Activated naive CD8-positive, alpha-beta T cell treated with anti-CD3 and anti-CD28 coated beads, Interleukin-2, amount 10 ng/mL, durations not matched to agents 7 days and 5 days (primary cell): ENCODE results near the gene CBFA2T3. TPM values are rescaled to one million over a fixed set of nuclear protein-coding genes. Genes with fewer than 3 reads are reported as not detected.
"Not testable (repeated sequence)": the region's sequence is repeated elsewhere in the genome, so short reads cannot be mapped to it uniquely, and the experiment has no call there.

Experiments used
- ATAC-seq: fragments of 150-1000 bp; cut with Tn5 transposase; one replicate; pipeline ENCODE4 v1.10.0; 2021; ENCODE audit warnings: low read depth, moderate library complexity
- POLR2A ChIA-PET: fragments of 350-600 bp; sonication (Branson Sonifier 250); formaldehyde crosslinking; loops from one replicate; lab custom pipeline; 2021; ENCODE audit warnings: antibody characterized with exemption; lab: Charles Lee
- DNase-seq: peaks from one replicate; pipeline ENCODE4 v3.0.0; 2021
- H3K27ac Mint-ChIP-seq: one replicate; pipeline ENCODE4 v1.8.0; 2022; ENCODE audit warnings: mild to moderate bottlenecking, mixed read lengths
- H3K27me3 Mint-ChIP-seq: one replicate; pipeline ENCODE4 v1.8.0; 2022; ENCODE audit warnings: mild to moderate bottlenecking, moderate library complexity, mixed read lengths
- H3K36me3 Mint-ChIP-seq: one replicate; pipeline ENCODE4 v1.8.0; 2021; ENCODE audit warnings: mild to moderate bottlenecking, mixed read lengths
- H3K4me1 Mint-ChIP-seq: one replicate; pipeline ENCODE4 v1.8.0; 2021; ENCODE audit warnings: mixed read lengths
- H3K4me3 Mint-ChIP-seq: one replicate; pipeline ENCODE4 v1.8.0; 2022; ENCODE audit warnings: mild to moderate bottlenecking, moderate library complexity, mixed read lengths
- H3K9me3 Mint-ChIP-seq: one replicate; pipeline ENCODE4 v1.8.0; 2021; ENCODE audit warnings: mixed read lengths
- total RNA-seq, 2 experiments: library from RNA; stranded (reverse); gene quantifications; one replicate each; pipeline ENCODE4 v1.2.3, GENCODE V29; 2021

The CBFA2T3 gene
- total RNA-seq, 2 experiments from 2014 or later, result 0.08 to 0.26 TPM

GRCh38 chr16:89007371-89008249, 30.6 kb upstream of the CBFA2T3 start:
- POLR2A ChIA-PET, result no interaction called here
- DNase-seq, result no peak
- ATAC-seq, result no peak
- Mint-ChIP-seq H3K4me1 (no peaks in the 10 kb centered on the region), H3K4me3 (no peak overlapping the region), H3K27ac (no peak overlapping the region), H3K9me3 (peaks cover 2% of the 10 kb centered on the region), H3K27me3 (peaks cover 20% of the 10 kb centered on the region), H3K36me3 (no peaks in the 10 kb centered on the region)

DNA sequence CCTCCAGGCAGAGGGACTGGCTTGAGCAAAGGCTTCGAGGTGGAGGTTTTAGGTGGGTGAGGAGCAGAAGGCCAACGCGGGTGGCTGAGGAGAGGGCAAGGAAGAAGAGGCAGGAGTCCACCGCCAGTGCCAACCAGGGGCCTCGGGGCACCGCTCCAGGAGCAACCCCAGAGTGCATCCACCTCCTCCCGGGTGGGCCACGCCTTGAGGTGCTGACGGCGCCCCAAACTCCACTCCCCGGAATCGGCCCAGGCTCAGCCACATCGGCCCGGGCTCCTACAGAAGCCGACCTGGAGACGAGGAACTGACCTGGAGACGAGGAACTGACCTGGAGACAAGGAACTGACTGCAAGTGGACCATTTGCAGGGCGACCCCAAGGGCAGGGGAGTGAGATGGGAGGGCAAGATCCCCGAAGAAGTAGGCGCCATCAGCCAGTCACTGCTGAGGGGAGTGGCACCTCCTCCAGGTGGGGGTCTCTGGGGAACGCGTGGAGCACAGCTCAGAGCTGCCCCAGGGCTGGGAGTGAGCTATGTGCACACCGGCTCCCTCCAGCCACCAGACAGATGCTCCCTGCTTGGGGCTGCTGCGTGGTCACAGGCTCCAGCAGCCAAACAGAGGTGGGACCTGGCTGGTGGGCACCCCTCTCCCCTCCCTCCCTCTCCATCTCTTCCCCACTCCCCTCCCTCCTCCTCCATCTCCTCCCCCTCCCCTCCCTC, 29.2 kb upstream of the CBFA2T3 start:
- Mint-ChIP-seq H3K4me3 (no peak overlapping the region), H3K27me3 (peaks cover 20% of the 10 kb centered on the region), H3K36me3 (no peaks in the 10 kb centered on the region), H3K27ac (no peak overlapping the region), H3K9me3 (peaks cover 2% of the 10 kb centered on the region), H3K4me1 (no peaks in the 10 kb centered on the region)
- POLR2A ChIA-PET, result no interaction called here
- ATAC-seq, result no peak
- no peak for DNase-seq

DNA sequence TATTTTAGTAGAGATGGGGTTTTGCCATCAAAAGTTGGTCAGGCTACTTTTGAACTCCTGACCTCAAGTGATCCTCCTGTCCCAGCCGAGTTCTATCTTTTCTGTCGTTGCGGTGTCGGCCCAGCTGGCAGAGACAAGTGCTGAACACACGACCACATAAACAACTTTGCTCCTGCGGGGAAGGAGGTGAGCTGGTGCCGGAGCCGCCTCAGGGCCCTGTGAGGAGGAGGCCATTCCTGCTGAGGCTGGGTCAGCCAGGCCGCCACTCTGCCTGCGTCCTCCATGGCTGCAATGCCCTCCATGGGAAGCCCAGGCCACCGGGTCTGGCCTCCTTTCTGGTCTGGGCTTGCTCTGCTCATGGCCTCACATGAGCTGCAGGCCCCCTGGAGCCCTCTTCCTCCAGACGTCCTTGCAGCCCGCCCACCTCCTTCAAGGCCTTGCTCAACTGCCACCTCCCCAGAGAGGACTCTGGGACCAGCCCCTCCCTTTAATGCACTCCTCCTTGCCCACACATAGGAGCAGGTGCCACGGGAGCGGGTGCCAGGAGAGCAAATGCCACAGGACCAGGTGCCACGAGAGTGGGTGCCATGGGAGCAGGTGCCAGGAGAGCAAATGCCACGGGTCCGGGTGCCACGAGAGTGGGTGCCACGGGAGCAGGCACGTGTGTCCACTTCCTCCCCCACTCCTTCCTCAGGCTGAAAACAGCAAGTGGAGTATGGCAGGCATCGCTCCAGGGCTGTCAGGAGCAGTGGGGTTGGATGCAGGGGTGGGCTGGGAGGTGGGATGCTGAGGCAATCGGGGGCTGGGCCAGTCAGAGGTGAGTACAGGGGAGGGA, 28.4 kb upstream of the CBFA2T3 start:
- Mint-ChIP-seq H3K27ac (no peak overlapping the region), H3K9me3 (peaks cover 2% of the 10 kb centered on the region), H3K36me3 (no peaks in the 10 kb centered on the region), H3K4me1 (no peaks in the 10 kb centered on the region), H3K27me3 (peaks cover 20% of the 10 kb centered on the region), H3K4me3 (no peak overlapping the region)
- DNase-seq (no peak), ATAC-seq (no peak)
- POLR2A ChIA-PET, result no interaction called here

- H3K36me3 Mint-ChIP-seq, result peaks cover 2% of the 10 kb centered on the region
- peaks cover 3% of the 10 kb centered on the region for H3K9me3 Mint-ChIP-seq
- H3K4me1 Mint-ChIP-seq, result peaks cover 2% of the 10 kb centered on the region
- no peak overlapping the region for H3K4me3 Mint-ChIP-seq
- H3K27ac Mint-ChIP-seq, result no peak overlapping the region
- ATAC-seq, result no peak
- H3K27me3 Mint-ChIP-seq, result peaks cover 21% of the 10 kb centered on the region
- POLR2A ChIA-PET, result no interaction called here
- no peak for DNase-seq
These were observed 27.3 kb upstream of the CBFA2T3 start for GRCh38 chr16:89004209-89004831.

DNA sequence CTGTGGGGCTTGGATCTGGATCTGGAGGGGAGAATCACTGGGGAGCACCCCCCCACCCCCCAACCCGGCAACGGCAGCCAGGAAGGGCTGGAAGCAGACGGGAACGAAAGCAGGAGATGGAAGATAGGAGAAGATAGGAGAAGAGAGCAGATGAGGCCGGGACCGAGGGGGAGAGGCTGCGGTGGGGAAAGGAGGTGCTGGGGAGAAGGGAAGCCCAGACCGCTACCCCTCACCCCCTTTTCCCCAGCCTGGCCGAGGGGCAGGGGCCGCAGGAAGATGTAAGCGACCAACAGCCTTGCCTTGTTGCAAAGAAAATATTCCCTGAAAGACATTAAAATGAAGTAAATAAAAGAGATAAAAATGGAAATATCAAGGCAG, 26.8 kb upstream of the CBFA2T3 start:
- Mint-ChIP-seq H3K4me3 (no peak overlapping the region), H3K27ac (no peak overlapping the region), H3K4me1 (peaks cover 2% of the 10 kb centered on the region), H3K9me3 (peaks cover 8% of the 10 kb centered on the region), H3K36me3 (peaks cover 6% of the 10 kb centered on the region), H3K27me3 (peaks cover 22% of the 10 kb centered on the region)
- ATAC-seq (no peak), DNase-seq (no peak)
- POLR2A ChIA-PET, result no interaction called here

DNA sequence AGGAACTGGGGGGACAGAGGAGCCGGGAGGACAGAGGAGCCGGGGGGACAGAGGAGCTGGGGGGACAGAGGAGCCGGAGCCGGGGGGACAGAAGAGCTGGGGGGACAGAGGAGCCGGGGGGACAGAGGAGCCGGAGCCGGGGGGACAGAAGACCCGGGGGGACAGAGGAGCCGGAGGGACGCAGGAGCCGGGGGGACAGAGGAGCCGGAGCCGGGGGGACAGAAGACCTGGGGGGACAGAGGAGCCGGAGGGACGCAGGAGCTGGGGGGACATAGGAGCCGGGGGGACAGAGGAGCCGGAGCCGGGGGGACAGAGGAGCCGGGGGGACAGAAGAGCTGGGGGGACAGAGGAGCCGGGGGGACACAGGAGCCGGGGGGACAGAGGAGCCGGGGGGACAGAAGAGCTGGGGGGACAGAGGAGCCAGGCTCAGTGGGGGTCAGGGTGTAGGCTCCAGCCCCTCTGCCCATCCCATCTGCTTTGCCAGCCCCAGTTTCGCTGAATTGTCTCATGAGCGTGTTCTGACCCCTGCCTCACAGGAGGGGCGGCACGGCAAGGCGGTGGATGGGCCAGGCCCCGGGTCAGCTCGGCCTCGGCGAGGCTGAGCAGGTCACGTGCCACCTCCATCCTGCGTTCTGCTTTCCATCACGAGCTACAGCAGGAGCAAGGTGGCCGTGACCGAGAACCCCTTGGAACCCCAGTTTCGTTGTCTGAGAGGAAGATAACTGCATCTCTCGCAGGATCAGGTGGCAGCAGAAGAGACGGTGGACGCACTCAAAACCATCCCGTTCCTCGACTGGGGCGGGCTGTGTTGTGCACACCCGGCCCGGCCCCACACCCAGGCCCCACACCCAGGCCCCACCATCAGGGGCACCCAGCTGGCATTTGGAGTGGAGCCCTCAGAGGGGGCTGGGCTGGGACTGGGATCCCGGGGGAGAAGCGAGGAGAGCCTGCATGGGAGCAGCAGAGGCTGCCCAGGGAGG, 26.1 kb upstream of the CBFA2T3 start:
- DNase-seq, result no peak
- Mint-ChIP-seq H3K36me3 (peaks cover 6% of the 10 kb centered on the region), H3K4me1 (peaks cover 2% of the 10 kb centered on the region), H3K4me3 (no peak overlapping the region), H3K27me3 (peaks cover 22% of the 10 kb centered on the region), H3K9me3 (peaks cover 10% of the 10 kb centered on the region), H3K27ac (no peak overlapping the region)
- POLR2A ChIA-PET, result no interaction called here
- ATAC-seq, result no peak

GRCh38 chr16:89002081-89002480, 25.1 kb upstream of the CBFA2T3 start:
- H3K36me3 Mint-ChIP-seq, H3K4me3 Mint-ChIP-seq, ATAC-seq, DNase-seq, H3K4me1 Mint-ChIP-seq, H3K27ac Mint-ChIP-seq, POLR2A ChIA-PET: not testable (repeated sequence)
- H3K9me3 Mint-ChIP-seq, result peaks cover 17% of the 10 kb centered on the region
- H3K27me3 Mint-ChIP-seq, result peaks cover 22% of the 10 kb centered on the region

DNA sequence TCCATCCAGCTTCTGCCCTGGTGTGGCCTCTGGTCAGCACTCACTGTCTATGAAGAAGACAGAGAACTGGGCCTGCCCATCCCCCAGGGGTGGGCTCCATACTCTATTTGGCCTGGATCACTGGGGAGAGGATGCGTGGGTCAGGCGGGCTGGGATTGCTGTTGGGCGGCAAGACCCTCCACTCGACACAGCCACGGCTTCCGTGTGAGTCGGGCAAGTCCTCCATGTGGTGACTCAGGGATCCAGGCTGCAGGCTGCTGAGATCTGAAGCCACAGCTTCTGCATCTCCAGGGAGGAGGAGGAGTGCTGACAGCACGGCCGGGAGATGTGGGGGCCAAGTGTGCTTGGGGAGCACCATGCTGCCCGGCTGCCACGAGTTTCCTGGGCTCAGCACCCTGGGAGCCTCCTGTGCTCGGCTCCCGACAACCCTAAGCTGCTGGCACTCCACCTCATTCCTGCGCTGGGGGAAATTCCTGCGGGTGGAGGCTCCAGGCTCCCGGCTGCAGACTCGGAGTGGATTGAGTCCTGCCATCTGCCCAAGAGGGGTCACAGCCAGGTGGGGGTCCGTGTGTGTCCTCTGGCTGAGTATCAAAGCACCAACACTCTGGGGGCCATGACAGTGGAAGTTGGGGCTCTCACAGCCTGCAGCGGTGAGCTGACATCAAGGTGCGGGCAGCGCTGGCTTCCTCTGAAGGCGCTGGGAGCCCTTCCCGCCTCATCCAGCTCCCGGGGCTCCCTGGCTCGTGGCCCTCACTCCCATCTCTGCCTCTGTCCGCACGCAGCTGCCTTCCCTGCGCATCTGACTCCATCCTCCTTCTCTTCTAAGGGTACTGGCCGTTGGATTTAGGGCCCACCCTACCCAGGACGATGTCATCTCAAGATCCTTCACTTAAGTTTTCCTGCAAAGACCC, 24.4 kb upstream of the CBFA2T3 start:
- H3K27me3 Mint-ChIP-seq, result peaks cover 22% of the 10 kb centered on the region
- H3K27ac Mint-ChIP-seq, result no peak overlapping the region
- H3K4me1 Mint-ChIP-seq, result peaks cover 2% of the 10 kb centered on the region
- H3K4me3 Mint-ChIP-seq, result no peak overlapping the region
- H3K9me3 Mint-ChIP-seq, result peaks cover 17% of the 10 kb centered on the region
- POLR2A ChIA-PET, result no interaction called here
- no peak for DNase-seq
- no peak for ATAC-seq
- peaks cover 7% of the 10 kb centered on the region for H3K36me3 Mint-ChIP-seq

GRCh38 chr16:89000207-89000959, 23.4 kb upstream of the CBFA2T3 start:
- peaks cover 22% of the 10 kb centered on the region for H3K27me3 Mint-ChIP-seq
- H3K27ac Mint-ChIP-seq, result no peak overlapping the region
- peaks cover 17% of the 10 kb centered on the region for H3K9me3 Mint-ChIP-seq
- peak overlapping the region; percentile 22 for H3K4me3 Mint-ChIP-seq
- H3K36me3 Mint-ChIP-seq, result peaks cover 7% of the 10 kb centered on the region
- DNase-seq, result no peak
- POLR2A ChIA-PET, result no interaction called here
- peaks cover 2% of the 10 kb centered on the region for H3K4me1 Mint-ChIP-seq
- ATAC-seq, result no peak

DNA sequence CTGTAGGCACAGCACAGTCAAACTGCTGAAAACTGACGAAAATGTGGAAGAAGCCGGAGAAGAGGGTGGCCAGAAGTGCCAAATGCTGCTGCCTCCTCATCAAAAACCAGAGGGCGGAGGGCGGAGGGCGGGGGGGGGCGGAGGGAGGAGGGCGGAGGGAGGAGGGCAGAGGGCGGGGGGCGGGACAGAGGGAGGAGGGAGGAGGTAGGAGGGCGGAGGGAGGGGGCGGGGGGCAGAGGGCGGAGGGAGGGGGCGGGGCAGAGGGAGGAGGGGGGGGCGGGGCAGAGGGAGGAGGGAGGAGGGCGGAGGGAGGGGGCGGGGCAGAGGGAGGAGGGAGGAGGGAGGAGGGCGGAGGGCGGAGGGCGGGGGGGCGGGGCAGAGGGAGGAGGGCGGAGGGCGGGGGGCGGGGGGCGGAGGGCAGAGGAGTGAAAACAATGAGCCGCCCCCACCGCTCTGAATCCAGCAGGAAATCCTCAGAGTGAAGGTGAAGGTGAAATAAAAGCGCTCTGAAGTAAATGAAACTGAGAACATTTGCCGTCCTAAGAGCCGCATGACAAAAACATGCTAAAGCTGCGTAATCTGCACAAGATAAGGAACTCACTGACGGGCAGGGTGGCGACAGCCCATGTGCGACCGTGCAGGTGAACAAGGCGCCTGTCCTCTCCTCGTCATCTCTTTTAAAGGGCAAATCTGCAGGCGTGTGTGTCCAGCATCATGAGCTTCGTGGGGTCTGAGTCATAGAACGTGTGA, 22.6 kb upstream of the CBFA2T3 start:
- POLR2A ChIA-PET, result no interaction called here
- Mint-ChIP-seq H3K36me3 (peaks cover 7% of the 10 kb centered on the region), H3K27ac (no peak overlapping the region), H3K9me3 (peaks cover 17% of the 10 kb centered on the region), H3K27me3 (peaks cover 16% of the 10 kb centered on the region), H3K4me1 (peaks cover 2% of the 10 kb centered on the region), H3K4me3 (peak overlapping the region; percentile 35)
- ATAC-seq (no peak), DNase-seq (no peak)
